Neutrophil (primary cell): ENCODE results near the gene NIM1K.

Source experiments
- H3K27ac ChIP-seq: fragments of 200-600 bp; sonication (generic); 2 replicates; pipeline ENCODE4 v1.5.1; 2016; ENCODE audit warnings: mild to moderate bottlenecking, moderate library complexity
- H3K27me3 ChIP-seq: fragments of 200-600 bp; sonication (generic); 2 replicates; pipeline ENCODE4 v1.6.0; 2016; ENCODE audit warnings: mild to moderate bottlenecking
- H3K36me3 ChIP-seq: fragments of 200-600 bp; sonication (generic); 2 replicates; pipeline ENCODE4 v1.5.1; 2017
- H3K4me1 ChIP-seq, 2 experiments: fragments of 200-600 bp in 1 of 2; sonication (generic) in 1 of 2; 1 replicate in 1 of 2; 2 replicates in 1 of 2; pipeline versions ENCODE4 v1.5.1 to v1.6.1; 2013 to 2016; ENCODE audit warnings: low read depth in 1 of 2, low read length in 1 of 2, mild to moderate bottlenecking in 1 of 2, moderate library complexity in 1 of 2; ENCODE audit not compliant: control insufficient read depth in 1 of 2, insufficient read depth in 1 of 2
- H3K4me3 ChIP-seq, 2 experiments: fragments of 200-600 bp in 1 of 2; sonication (generic) in 1 of 2; 1 replicate in 1 of 2; 2 replicates in 1 of 2; pipeline ENCODE4 v1.5.1; 2013 to 2016; ENCODE audit warnings: low read depth in 1 of 2, low read length in 1 of 2, mild to moderate bottlenecking in 1 of 2, moderate library complexity in 1 of 2
- H3K9me3 ChIP-seq: fragments of 200-600 bp; sonication (generic); 2 replicates; pipeline ENCODE4 v1.5.1; 2016
- CTCF ChIP-seq: fragments of 200-600 bp; sonication (generic); IDR thresholded peaks from 2 replicates; pipeline ENCODE4 v1.5.1; 2016; ENCODE audit warnings: antibody characterized with exemption

NIM1K gene

GRCh38 chr5:43281840-43282658 lies 90.0 kb downstream of the NIM1K start:
- no peaks in the 10 kb centered on the region for H3K9me3 ChIP-seq
- H3K4me1 ChIP-seq = no peaks in the 10 kb centered on the region
- H3K27me3 ChIP-seq = no peaks in the 10 kb centered on the region
- no peak for TF ChIP-seq CTCF
- peaks cover 6% of the 10 kb centered on the region for H3K36me3 ChIP-seq
- no peak overlapping the region for H3K27ac ChIP-seq
- H3K4me3 ChIP-seq = no peak overlapping the region

GRCh38 chr5:43286623-43287022 lies 94.6 kb downstream of the NIM1K start:
- H3K27ac ChIP-seq = no peak overlapping the region
- peaks cover 34% of the 10 kb centered on the region for H3K36me3 ChIP-seq
- TF ChIP-seq CTCF = no peak

GRCh38 chr5:43287493-43287892 lies 95.5 kb downstream of the NIM1K start:
- no peak overlapping the region for H3K4me3 ChIP-seq
- peaks cover 42% of the 10 kb centered on the region for H3K36me3 ChIP-seq
- no peaks in the 10 kb centered on the region for H3K27me3 ChIP-seq
- H3K4me1 ChIP-seq = no peaks in the 10 kb centered on the region
- H3K9me3 ChIP-seq = no peaks in the 10 kb centered on the region
- TF ChIP-seq CTCF = no peak
- H3K27ac ChIP-seq = no peak overlapping the region

More at GRCh38 chr5:43286623-43287022, 94.6 kb downstream of the NIM1K start:
- no peaks in the 10 kb centered on the region for H3K27me3 ChIP-seq
- H3K4me3 ChIP-seq = no peak overlapping the region
- no peaks in the 10 kb centered on the region for H3K9me3 ChIP-seq
- no peaks in the 10 kb centered on the region for H3K4me1 ChIP-seq

GRCh38 chr5:43288269-43288831 lies 96.3 kb downstream of the NIM1K start:
- no peak for TF ChIP-seq CTCF
- H3K27ac ChIP-seq = no peak overlapping the region
- H3K4me3 ChIP-seq = no peak overlapping the region
- no peaks in the 10 kb centered on the region for H3K9me3 ChIP-seq
- peaks cover 50% of the 10 kb centered on the region for H3K36me3 ChIP-seq
- no peaks in the 10 kb centered on the region for H3K27me3 ChIP-seq
- H3K4me1 ChIP-seq = no peaks in the 10 kb centered on the region

GRCh38 chr5:43290726-43291125 lies 98.7 kb downstream of the NIM1K start:
- peaks cover 74% of the 10 kb centered on the region for H3K36me3 ChIP-seq
- no peak for TF ChIP-seq CTCF
- H3K4me1 ChIP-seq = no peaks in the 10 kb centered on the region
- H3K27ac ChIP-seq = no peak overlapping the region
- H3K9me3 ChIP-seq = no peaks in the 10 kb centered on the region
- H3K27me3 ChIP-seq = no peaks in the 10 kb centered on the region
- H3K4me3 ChIP-seq = no peak overlapping the region
